ENCODE results near the gene CD200. TPM values are rescaled to one million over a fixed set of nuclear protein-coding genes. Genes with fewer than 3 reads are reported as not detected.

The CD200 gene
- total RNA-seq, 1 experiment from 2014 or later: 46.8 TPM

DNA sequence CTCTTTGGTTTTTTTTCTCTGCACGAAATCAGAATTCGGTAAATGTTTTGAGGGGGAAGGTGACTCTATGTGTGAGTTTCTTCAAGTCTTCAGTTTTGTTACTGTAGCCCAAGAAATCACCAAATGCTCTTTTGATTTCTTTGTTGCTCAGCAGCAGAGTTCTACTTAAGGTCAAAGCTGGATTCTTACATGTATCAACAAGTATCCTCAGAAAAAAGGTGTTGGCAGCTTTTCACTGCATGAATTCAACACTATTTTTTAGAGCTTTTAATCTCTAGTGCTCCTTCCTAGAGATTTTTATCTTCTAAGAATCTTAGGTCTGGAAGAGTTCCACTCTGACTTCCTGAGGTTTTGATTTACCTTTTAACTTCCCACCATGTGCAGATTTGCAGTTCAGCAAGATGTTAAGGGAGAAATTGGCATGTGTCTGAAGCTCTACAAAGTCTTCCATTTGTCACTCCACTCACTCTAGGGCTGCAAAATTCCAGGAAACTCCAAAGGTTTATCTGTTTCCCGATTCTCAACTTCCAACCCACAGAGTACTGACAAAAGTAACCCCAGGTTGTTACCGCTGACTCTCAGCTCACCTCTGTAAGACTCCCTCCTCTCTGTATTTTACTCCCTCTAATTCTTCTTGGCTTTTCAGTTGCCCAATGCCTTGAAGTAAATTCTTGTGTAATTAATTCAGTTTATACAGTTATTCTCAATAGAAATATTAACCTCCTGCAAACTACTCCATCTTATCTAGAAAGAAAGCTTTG is 13.3 kb upstream of the CD200 start (continued):
- TF ChIP-seq TCF7 (CRISPR knock-in tag; IDR thresholded peaks at IDR 0.05; ENCODE audit: low read depth): no peak
- no peak for TF ChIP-seq ETV6 (CRISPR knock-in tag; IDR thresholded peaks at IDR 0.05)
- no peak for TF ChIP-seq EMX1 (CRISPR knock-in tag; IDR thresholded peaks at IDR 0.05)
- no peak for TF ChIP-seq OVOL2 (CRISPR knock-in tag; IDR thresholded peaks at IDR 0.05; ENCODE audit: borderline replicate concordance)
- TF ChIP-seq CREB1 (CRISPR knock-in tag; IDR thresholded peaks at IDR 0.05): no peak

DNA sequence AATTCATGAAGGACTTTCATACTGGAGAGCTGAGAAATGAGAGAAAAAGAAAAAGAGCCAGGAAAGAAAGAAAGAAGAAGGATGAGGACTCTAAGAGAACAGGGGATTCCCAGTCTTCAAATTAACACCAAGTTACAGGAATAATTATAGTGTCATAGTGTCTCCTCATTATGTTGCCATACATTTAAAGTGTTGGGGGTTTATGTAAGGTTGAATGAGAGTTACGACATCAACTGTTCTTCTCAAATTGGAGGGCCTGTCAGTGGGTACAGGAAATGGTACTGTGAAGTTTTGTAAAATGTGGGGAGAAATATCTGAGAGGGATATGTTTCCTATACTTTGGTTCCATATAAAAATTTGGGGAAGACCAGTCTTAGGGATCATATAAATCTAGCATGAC is 12.3 kb upstream of the CD200 start:
- Mint-ChIP-seq H3K27ac (no peak overlapping the region), H3K36me3 (peaks cover 23% of the 10 kb centered on the region), H3K4me1 (peaks cover 44% of the 10 kb centered on the region), H3K4me3 (no peak overlapping the region), H3K9me3 (peaks cover 11% of the 10 kb centered on the region), H3K27me3 (ENCODE audit: low read depth) (no peaks in the 10 kb centered on the region)
- POLR2A ChIA-PET: interaction anchor here (0.6 to 0.7 kb wide), 2 partner anchors 326 to 488 kb away, joined by 3 to 5 read pairs; no protein-coding TSS in a partner anchor
- no peak for DNase-seq (ENCODE audit: low spot score)
- TF ChIP-seq, protein P1, sequence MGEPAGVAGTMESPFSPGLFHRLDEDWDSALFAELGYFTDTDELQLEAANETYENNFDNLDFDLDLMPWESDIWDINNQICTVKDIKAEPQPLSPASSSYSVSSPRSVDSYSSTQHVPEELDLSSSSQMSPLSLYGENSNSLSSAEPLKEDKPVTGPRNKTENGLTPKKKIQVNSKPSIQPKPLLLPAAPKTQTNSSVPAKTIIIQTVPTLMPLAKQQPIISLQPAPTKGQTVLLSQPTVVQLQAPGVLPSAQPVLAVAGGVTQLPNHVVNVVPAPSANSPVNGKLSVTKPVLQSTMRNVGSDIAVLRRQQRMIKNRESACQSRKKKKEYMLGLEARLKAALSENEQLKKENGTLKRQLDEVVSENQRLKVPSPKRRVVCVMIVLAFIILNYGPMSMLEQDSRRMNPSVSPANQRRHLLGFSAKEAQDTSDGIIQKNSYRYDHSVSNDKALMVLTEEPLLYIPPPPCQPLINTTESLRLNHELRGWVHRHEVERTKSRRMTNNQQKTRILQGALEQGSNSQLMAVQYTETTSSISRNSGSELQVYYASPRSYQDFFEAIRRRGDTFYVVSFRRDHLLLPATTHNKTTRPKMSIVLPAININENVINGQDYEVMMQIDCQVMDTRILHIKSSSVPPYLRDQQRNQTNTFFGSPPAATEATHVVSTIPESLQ (CRISPR knock-in tag; IDR thresholded peaks at IDR 0.05): no peak
- TF ChIP-seq ZNF263 (CRISPR knock-in tag; IDR thresholded peaks at IDR 0.05; ENCODE audit: low read depth) (no peak), SP1 (CRISPR knock-in tag; conservative IDR thresholded peaks at IDR 0.05) (no peak), RORB (CRISPR knock-in tag; IDR thresholded peaks at IDR 0.05) (no peak), SMAD4 (CRISPR knock-in tag; IDR thresholded peaks at IDR 0.05) (no peak), SMAD3 (CRISPR knock-in tag; IDR thresholded peaks at IDR 0.05; ENCODE audit: borderline replicate concordance) (no peak), TP53 (CRISPR knock-in tag; IDR thresholded peaks at IDR 0.05) (no peak), KAT7 (CRISPR knock-in tag; IDR thresholded peaks at IDR 0.05; ENCODE audit: borderline replicate concordance) (no peak), NFATC4 (CRISPR knock-in tag; IDR thresholded peaks at IDR 0.05) (no peak), ETV6 (CRISPR knock-in tag; IDR thresholded peaks at IDR 0.05) (no peak), ZNF138 (CRISPR knock-in tag; conservative IDR thresholded peaks at IDR 0.05) (no peak), NFYB (CRISPR knock-in tag; conservative IDR thresholded peaks at IDR 0.05; ENCODE audit: low read depth) (no peak), GRHL2 (CRISPR knock-in tag; IDR thresholded peaks at IDR 0.05; ENCODE audit: insufficient replicate concordance, severe bottlenecking) (no peak), MXD4 (CRISPR knock-in tag; IDR thresholded peaks at IDR 0.05; ENCODE audit: borderline replicate concordance) (no peak), FOXJ3 (CRISPR knock-in tag; IDR thresholded peaks at IDR 0.05; ENCODE audit: borderline replicate concordance) (no peak)
- TF ChIP-seq, protein P2, sequence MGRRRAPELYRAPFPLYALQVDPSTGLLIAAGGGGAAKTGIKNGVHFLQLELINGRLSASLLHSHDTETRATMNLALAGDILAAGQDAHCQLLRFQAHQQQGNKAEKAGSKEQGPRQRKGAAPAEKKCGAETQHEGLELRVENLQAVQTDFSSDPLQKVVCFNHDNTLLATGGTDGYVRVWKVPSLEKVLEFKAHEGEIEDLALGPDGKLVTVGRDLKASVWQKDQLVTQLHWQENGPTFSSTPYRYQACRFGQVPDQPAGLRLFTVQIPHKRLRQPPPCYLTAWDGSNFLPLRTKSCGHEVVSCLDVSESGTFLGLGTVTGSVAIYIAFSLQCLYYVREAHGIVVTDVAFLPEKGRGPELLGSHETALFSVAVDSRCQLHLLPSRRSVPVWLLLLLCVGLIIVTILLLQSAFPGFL (CRISPR knock-in tag; IDR thresholded peaks at IDR 0.05; ENCODE audit: borderline replicate concordance): no peak
- TF ChIP-seq, protein P3, sequence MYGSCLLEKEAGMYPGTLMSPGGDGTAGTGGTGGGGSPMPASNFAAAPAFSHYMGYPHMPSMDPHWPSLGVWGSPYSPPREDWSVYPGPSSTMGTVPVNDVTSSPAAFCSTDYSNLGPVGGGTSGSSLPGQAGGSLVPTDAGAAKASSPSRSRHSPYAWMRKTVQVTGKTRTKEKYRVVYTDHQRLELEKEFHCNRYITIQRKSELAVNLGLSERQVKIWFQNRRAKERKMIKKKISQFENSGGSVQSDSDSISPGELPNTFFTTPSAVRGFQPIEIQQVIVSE (CRISPR knock-in tag; IDR thresholded peaks at IDR 0.05; ENCODE audit: borderline replicate concordance): no peak
- TF ChIP-seq, protein P4, sequence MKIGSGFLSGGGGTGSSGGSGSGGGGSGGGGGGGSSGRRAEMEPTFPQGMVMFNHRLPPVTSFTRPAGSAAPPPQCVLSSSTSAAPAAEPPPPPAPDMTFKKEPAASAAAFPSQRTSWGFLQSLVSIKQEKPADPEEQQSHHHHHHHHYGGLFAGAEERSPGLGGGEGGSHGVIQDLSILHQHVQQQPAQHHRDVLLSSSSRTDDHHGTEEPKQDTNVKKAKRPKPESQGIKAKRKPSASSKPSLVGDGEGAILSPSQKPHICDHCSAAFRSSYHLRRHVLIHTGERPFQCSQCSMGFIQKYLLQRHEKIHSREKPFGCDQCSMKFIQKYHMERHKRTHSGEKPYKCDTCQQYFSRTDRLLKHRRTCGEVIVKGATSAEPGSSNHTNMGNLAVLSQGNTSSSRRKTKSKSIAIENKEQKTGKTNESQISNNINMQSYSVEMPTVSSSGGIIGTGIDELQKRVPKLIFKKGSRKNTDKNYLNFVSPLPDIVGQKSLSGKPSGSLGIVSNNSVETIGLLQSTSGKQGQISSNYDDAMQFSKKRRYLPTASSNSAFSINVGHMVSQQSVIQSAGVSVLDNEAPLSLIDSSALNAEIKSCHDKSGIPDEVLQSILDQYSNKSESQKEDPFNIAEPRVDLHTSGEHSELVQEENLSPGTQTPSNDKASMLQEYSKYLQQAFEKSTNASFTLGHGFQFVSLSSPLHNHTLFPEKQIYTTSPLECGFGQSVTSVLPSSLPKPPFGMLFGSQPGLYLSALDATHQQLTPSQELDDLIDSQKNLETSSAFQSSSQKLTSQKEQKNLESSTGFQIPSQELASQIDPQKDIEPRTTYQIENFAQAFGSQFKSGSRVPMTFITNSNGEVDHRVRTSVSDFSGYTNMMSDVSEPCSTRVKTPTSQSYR (CRISPR knock-in tag; IDR thresholded peaks at IDR 0.05): no peak
- TF ChIP-seq, protein P5, sequence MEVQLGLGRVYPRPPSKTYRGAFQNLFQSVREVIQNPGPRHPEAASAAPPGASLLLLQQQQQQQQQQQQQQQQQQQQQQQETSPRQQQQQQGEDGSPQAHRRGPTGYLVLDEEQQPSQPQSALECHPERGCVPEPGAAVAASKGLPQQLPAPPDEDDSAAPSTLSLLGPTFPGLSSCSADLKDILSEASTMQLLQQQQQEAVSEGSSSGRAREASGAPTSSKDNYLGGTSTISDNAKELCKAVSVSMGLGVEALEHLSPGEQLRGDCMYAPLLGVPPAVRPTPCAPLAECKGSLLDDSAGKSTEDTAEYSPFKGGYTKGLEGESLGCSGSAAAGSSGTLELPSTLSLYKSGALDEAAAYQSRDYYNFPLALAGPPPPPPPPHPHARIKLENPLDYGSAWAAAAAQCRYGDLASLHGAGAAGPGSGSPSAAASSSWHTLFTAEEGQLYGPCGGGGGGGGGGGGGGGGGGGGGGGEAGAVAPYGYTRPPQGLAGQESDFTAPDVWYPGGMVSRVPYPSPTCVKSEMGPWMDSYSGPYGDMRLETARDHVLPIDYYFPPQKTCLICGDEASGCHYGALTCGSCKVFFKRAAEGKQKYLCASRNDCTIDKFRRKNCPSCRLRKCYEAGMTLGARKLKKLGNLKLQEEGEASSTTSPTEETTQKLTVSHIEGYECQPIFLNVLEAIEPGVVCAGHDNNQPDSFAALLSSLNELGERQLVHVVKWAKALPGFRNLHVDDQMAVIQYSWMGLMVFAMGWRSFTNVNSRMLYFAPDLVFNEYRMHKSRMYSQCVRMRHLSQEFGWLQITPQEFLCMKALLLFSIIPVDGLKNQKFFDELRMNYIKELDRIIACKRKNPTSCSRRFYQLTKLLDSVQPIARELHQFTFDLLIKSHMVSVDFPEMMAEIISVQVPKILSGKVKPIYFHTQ (CRISPR knock-in tag; IDR thresholded peaks at IDR 0.05): no peak
- TF ChIP-seq, protein P6, sequence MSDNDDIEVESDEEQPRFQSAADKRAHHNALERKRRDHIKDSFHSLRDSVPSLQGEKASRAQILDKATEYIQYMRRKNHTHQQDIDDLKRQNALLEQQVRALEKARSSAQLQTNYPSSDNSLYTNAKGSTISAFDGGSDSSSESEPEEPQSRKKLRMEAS (CRISPR knock-in tag; IDR thresholded peaks at IDR 0.05): no peak
- CTCF ChIA-PET: interaction anchor here (0.7 to 2.3 kb wide), 5 partner anchors 17 to 307 kb away, joined by 3 to 26 read pairs (median 9); partner anchors contain the start of gene SLC9C1
- ATAC-seq: no peak

All from WTC11 (cell line).